H9 (cell line): ENCODE results near the gene TIAM1. TPM values are rescaled to one million over a fixed set of nuclear protein-coding genes. Genes with fewer than 3 reads are reported as not detected.

ENCODE experiments used
- DNase-seq: peaks from one replicate; pipeline ENCODE4 v3.0.0-alpha.2; 2017
- H2AFZ ChIP-seq: one replicate; pipeline ENCODE4 v1.6.1; 2013; ENCODE audit warnings: mild to moderate bottlenecking, low read length, control low read depth, moderate library complexity
- H2AK5ac ChIP-seq: 2 replicates; pipeline ENCODE4 v1.6.1; 2013; ENCODE audit warnings: low read length, control low read depth, mixed read lengths; ENCODE audit not compliant: insufficient read length
- H2BK120ac ChIP-seq: one replicate; pipeline ENCODE4 v1.6.1; 2013; ENCODE audit warnings: low read depth, mild to moderate bottlenecking, low read length, control low read depth, inconsistent platforms; ENCODE audit not compliant: poor library complexity, severe bottlenecking
- H2BK12ac ChIP-seq: 2 replicates; pipeline ENCODE4 v1.6.1; 2013; ENCODE audit warnings: low read length, control low read depth, mixed read lengths, low read depth; ENCODE audit not compliant: insufficient read length
- H2BK15ac ChIP-seq: 2 replicates; pipeline ENCODE4 v1.6.1; 2013; ENCODE audit warnings: low read depth, low read length, control low read depth
- H2BK20ac ChIP-seq: one replicate; pipeline ENCODE4 v1.6.1; 2013; ENCODE audit warnings: low read depth, mild to moderate bottlenecking, low read length, control low read depth, inconsistent platforms; ENCODE audit not compliant: poor library complexity, severe bottlenecking
- H2BK5ac ChIP-seq: 2 replicates; pipeline ENCODE4 v1.6.1; 2013; ENCODE audit warnings: low read length, control low read depth, mixed read lengths; ENCODE audit not compliant: insufficient read length
- H3K14ac ChIP-seq: 2 replicates; pipeline ENCODE4 v1.6.1; 2013; ENCODE audit warnings: low read length, control low read depth; ENCODE audit not compliant: insufficient read depth
- H3K18ac ChIP-seq: 2 replicates; pipeline ENCODE4 v1.6.1; 2013; ENCODE audit warnings: low read depth, mild to moderate bottlenecking, mixed read lengths, low read length, control low read depth; ENCODE audit not compliant: insufficient read length
- H3K23ac ChIP-seq: 2 replicates; pipeline ENCODE4 v1.6.1; 2013; ENCODE audit warnings: low read length, control low read depth, mixed read lengths, low read depth; ENCODE audit not compliant: insufficient read length
- H3K23me2 ChIP-seq: 2 replicates; pipeline ENCODE4 v1.6.1; 2013; ENCODE audit warnings: low read depth, mild to moderate bottlenecking, mixed read lengths, low read length, control low read depth; ENCODE audit not compliant: insufficient read length, poor library complexity, severe bottlenecking
- H3K27ac ChIP-seq: 2 replicates; pipeline ENCODE4 v1.5.1; 2013; ENCODE audit warnings: low read length, control low read depth, mixed read lengths, low read depth; ENCODE audit not compliant: insufficient read length
- H3K27me3 ChIP-seq: 2 replicates; pipeline ENCODE4 v1.6.1; 2013; ENCODE audit warnings: low read length, control low read depth, inconsistent platforms; ENCODE audit not compliant: insufficient read depth
- H3K4ac ChIP-seq: 2 replicates; pipeline ENCODE4 v1.6.1; 2013; ENCODE audit warnings: low read depth, mild to moderate bottlenecking, control low read depth, inconsistent platforms, low read length, moderate library complexity
- H3K4me1 ChIP-seq: 2 replicates; pipeline ENCODE4 v1.6.1; 2013; ENCODE audit warnings: low read length, control low read depth, inconsistent platforms; ENCODE audit not compliant: insufficient read depth
- H3K4me2 ChIP-seq: 2 replicates; pipeline ENCODE4 v1.6.1; 2013; ENCODE audit warnings: low read length, control low read depth, mixed read lengths; ENCODE audit not compliant: insufficient read length, insufficient read depth
- H3K56ac ChIP-seq: 2 replicates; pipeline ENCODE4 v1.6.1; 2013; ENCODE audit warnings: low read depth, mild to moderate bottlenecking, mixed read lengths, low read length, control low read depth; ENCODE audit not compliant: insufficient read length
- H3K79me1 ChIP-seq: 2 replicates; pipeline ENCODE4 v1.6.1; 2013; ENCODE audit warnings: low read depth, mild to moderate bottlenecking, moderate library complexity, low read length, control low read depth, inconsistent platforms; ENCODE audit not compliant: insufficient read depth, poor library complexity, severe bottlenecking
- H3K79me2 ChIP-seq: 2 replicates; pipeline ENCODE4 v1.6.1; 2013; ENCODE audit warnings: low read length, control low read depth, inconsistent platforms; ENCODE audit not compliant: insufficient read depth
- H3K9ac ChIP-seq: 2 replicates; pipeline ENCODE4 v1.6.1; 2013; ENCODE audit warnings: low read length, control low read depth, mixed read lengths; ENCODE audit not compliant: insufficient read length; ENCODE audit errors: extremely low read depth
- H3K9me3 ChIP-seq: one replicate; pipeline ENCODE4 v1.6.1; 2013; ENCODE audit warnings: low read depth, low read length, inconsistent platforms; ENCODE audit not compliant: control insufficient read depth
- H3T11ph ChIP-seq: one replicate; pipeline ENCODE4 v1.6.1; 2013; ENCODE audit warnings: mild to moderate bottlenecking, low read length, control low read depth, inconsistent platforms
- H4K20me1 ChIP-seq: one replicate; pipeline ENCODE4 v1.6.1; 2013; ENCODE audit not compliant: control insufficient read depth, insufficient read length, insufficient read depth
- H4K5ac ChIP-seq: 2 replicates; pipeline ENCODE4 v1.6.1; 2013; ENCODE audit warnings: low read depth, mild to moderate bottlenecking, mixed read lengths, low read length, control low read depth; ENCODE audit not compliant: insufficient read length
- H4K8ac ChIP-seq: replicated peaks from 2 replicates; pipeline ENCODE4 v1.6.1; 2013; ENCODE audit warnings: low read length, control low read depth, mixed read lengths, low read depth; ENCODE audit not compliant: insufficient read length
- H4K91ac ChIP-seq: 2 replicates; pipeline ENCODE4 v1.6.1; 2013; ENCODE audit warnings: low read depth, mild to moderate bottlenecking, moderate library complexity, mixed read lengths, low read length, control low read depth; ENCODE audit not compliant: insufficient read length
- H3K27ac Mint-ChIP-seq, 3 experiments: 2 replicates in 2 of 3; 3 replicates in 1 of 3; pipeline ENCODE4 v1.8.0; 2020 to 2021; ENCODE audit warnings: mixed read lengths in 3 of 3, mild to moderate bottlenecking in 1 of 3, moderate library complexity in 1 of 3
- H3K27me3 Mint-ChIP-seq: 2 replicates; pipeline ENCODE4 v1.8.0; 2021; ENCODE audit warnings: low read depth, mild to moderate bottlenecking, moderate library complexity, mixed read lengths
- H3K36me3 Mint-ChIP-seq, 3 experiments: 2 replicates in 2 of 3; 3 replicates in 1 of 3; pipeline ENCODE4 v1.8.0; 2020 to 2021; ENCODE audit warnings: low read depth in 3 of 3, mixed read lengths in 3 of 3; ENCODE audit not compliant: insufficient read depth in 1 of 3
- H3K4me1 Mint-ChIP-seq, 2 experiments: 2 replicates each; pipeline ENCODE4 v1.8.0; 2020; ENCODE audit warnings: mixed read lengths in 2 of 2
- H3K4me3 Mint-ChIP-seq, 2 experiments: 2 replicates in 1 of 2; 3 replicates in 1 of 2; pipeline ENCODE4 v1.8.0; 2020 to 2021; ENCODE audit warnings: mild to moderate bottlenecking in 2 of 2, mixed read lengths in 2 of 2, moderate library complexity in 1 of 2
- H3K9me3 Mint-ChIP-seq, 2 experiments: 2 replicates in 1 of 2; 3 replicates in 1 of 2; pipeline ENCODE4 v1.8.0; 2020; ENCODE audit warnings: mild to moderate bottlenecking in 2 of 2, mixed read lengths in 2 of 2, moderate library complexity in 1 of 2
- CTCF ChIP-seq: fragments of 200-600 bp; sonication (generic); conservative IDR thresholded peaks from 3 replicates; pipeline ENCODE4 v1.8.0; 2021; ENCODE audit warnings: antibody characterized with exemption, mild to moderate bottlenecking
- WGBS: extraction: QIAGEN DNeasy Blood & Tissue Kit; methylation state at CpG from one replicate; pipeline ENCODE4 v1.1.7; 2013; ENCODE audit warnings: missing lambda C conversion rate, low lambda C conversion rate, mixed read lengths; ENCODE audit not compliant: insufficient read length; ENCODE audit errors: extremely low coverage; 5-methylcytosine and 5-hydroxymethylcytosine counted together
- total RNA-seq: library from RNA; stranded (reverse); gene quantifications from 2 replicates; pipeline ENCODE4 v1.2.1, GENCODE V29; 2021

TIAM1 gene
- total RNA-seq, 1 experiment from 2014 or later = 23.1 TPM

DNA sequence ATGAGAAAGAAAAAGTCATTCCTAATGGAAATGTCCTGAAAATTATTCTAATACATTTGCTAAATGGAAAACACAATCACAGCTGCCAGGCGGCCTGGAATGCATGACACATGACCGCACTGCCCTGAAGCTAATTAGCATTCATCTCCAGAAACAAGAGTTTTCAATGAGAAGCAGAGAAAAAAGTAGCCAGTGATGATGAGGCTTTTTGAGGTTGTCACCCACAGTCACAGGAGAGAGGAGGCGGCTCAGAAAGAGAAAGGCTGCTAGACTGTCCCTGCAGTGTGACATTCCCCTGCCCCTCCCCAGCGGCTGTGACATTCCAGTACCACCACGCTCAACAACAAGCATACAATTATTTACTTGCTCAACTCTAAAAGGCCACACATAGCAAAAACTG is 182.9 kb downstream of the TIAM1 start:
- no peak for TF ChIP-seq CTCF
- Histone ChIP-seq H3K4ac (no peak overlapping the region), H3K4me1 (peaks cover 11% of the 10 kb centered on the region; the same call in 1 of the 2 replicates), H2AFZ (no peak overlapping the region), H3K9me3 (peaks cover 14% of the 10 kb centered on the region), H3K79me2 (no peaks in the 10 kb centered on the region), H2BK20ac (no peak overlapping the region), H4K5ac (no peak overlapping the region), H3K23ac (no peak overlapping the region), H4K91ac (no peak overlapping the region), H2BK120ac (no peak overlapping the region), H2BK12ac (no peak overlapping the region), H3K27ac (peak overlapping the region; percentile 82), H3K9ac (no peak overlapping the region), H4K8ac (no peak overlapping the region), H3K79me1 (no peaks in the 10 kb centered on the region), H3K18ac (no peak overlapping the region), H4K20me1 (no peaks in the 10 kb centered on the region), H3K27me3 (no peaks in the 10 kb centered on the region), H2BK5ac (no peak overlapping the region), H3K56ac (no peak overlapping the region), H2AK5ac (no peak overlapping the region), H3K4me2 (peak overlapping the region; percentile 95), H3K23me2 (peaks cover 7% of the 10 kb centered on the region), H3K14ac (no peak overlapping the region), H2BK15ac (no peak overlapping the region), H3T11ph (no peak overlapping the region)
- WGBS = no CpG with 5 or more reads among the region's 5 CpGs
- Mint-ChIP-seq H3K36me3 (peaks cover 7 to 22% (median 12%) of the 10 kb centered on the region in 3 experiments; a peak in 6 of 7 replicates), H3K27ac (peak overlapping the region; percentile 16 to 68 (median 66); a peak in 4 of 7 replicates), H3K9me3 (peaks cover 15 to 21% of the 10 kb centered on the region in 2 experiments; a peak in 4 of 5 replicates), H3K4me3 (peak overlapping the region; percentile 70 to 73; a peak in 4 of 5 replicates), H3K27me3 (no peaks in the 10 kb centered on the region; the same call in 1 of the 2 replicates), H3K4me1 (peaks cover 39 to 44% of the 10 kb centered on the region in 2 experiments)
- no peak for DNase-seq
